ENCODE results near the gene GPR135.
"Not testable (repeated sequence)": the region's sequence is repeated elsewhere in the genome, so short reads cannot be mapped to it uniquely, and the experiment has no call there.

- not testable (repeated sequence) for TF ChIP-seq CTCF (conservative IDR thresholded peaks at IDR 0.05 in 1 of 2, IDR thresholded peaks at IDR 0.05 in 1 of 2; ENCODE audit: low read depth in 1 of 2, low read length in 2 of 2); EZH2 (IDR thresholded peaks at IDR 0.05; ENCODE audit: low read length, missing control alignments)
Observed at GRCh38 chr14:59448673-59449072, 16.5 kb downstream of the GPR135 start.
